Panc1 (cell line): ENCODE data around the gene HTR4. TPM values are rescaled to one million over a fixed set of nuclear protein-coding genes. Genes with fewer than 3 reads are reported as not detected.

ENCODE experiments used
- ATAC-seq: fragments of 200-7000 bp; cut with Tn5 transposase; 2 replicates; pipeline ENCODE4 v1.9.1; 2020; ENCODE audit warnings: mild to moderate bottlenecking, moderate library complexity
- BruUV-seq: library from RNA; stranded (reverse); fragments of 400-500 nt; replicated peaks from 2 replicates; lab custom pipeline; 2021; lab: Mats Ljungman, UMichigan
- CTCF ChIA-PET: fragments of 300-600 bp; sonication (Branson Sonifier 250); formaldehyde crosslinking; loops from one replicate; lab custom pipeline; 2022; ENCODE audit warnings: antibody characterized with exemption; lab: Charles Lee
- POLR2A ChIA-PET: fragments of 300-600 bp; sonication (Branson Sonifier 250); formaldehyde crosslinking; loops from one replicate; lab custom pipeline; 2022; ENCODE audit warnings: antibody characterized with exemption; lab: Charles Lee
- DNase-seq: peaks from one replicate; pipeline ENCODE4 v3.0.0-alpha.2; 2010; ENCODE audit warnings: low read depth, low spot score
- H3K27ac ChIP-seq: 2 replicates; pipeline ENCODE4 v1.5.1; 2011; ENCODE audit warnings: mild to moderate bottlenecking, low read length, inconsistent platforms
- H3K27me3 ChIP-seq: fragments of 200-500 bp; sonication (Bioruptor generic); 2 replicates; pipeline ENCODE4 v1.6.0; 2014; ENCODE audit warnings: low read length, inconsistent platforms; ENCODE audit not compliant: control insufficient read depth, insufficient read depth
- H3K36me3 ChIP-seq: fragments of 200-500 bp; sonication (Bioruptor generic); 2 replicates; pipeline ENCODE4 v1.5.1; 2014; ENCODE audit warnings: inconsistent platforms, mild to moderate bottlenecking, low read length, moderate library complexity; ENCODE audit not compliant: control insufficient read depth, insufficient read depth
- H3K4me1 ChIP-seq: 2 replicates; pipeline ENCODE4 v1.5.1; 2011; ENCODE audit warnings: inconsistent platforms, mild to moderate bottlenecking, low read length, moderate library complexity; ENCODE audit not compliant: control insufficient read depth, insufficient read depth
- H3K4me3 ChIP-seq, 2 experiments: 2 replicates each; pipeline ENCODE4 v1.5.1; 2011 to 2012; ENCODE audit warnings: low read depth in 2 of 2, low read length in 2 of 2, mild to moderate bottlenecking in 2 of 2, inconsistent platforms in 1 of 2, moderate library complexity in 1 of 2
- H3K9me3 ChIP-seq: fragments of 200-500 bp; sonication (Bioruptor generic); 2 replicates; pipeline ENCODE4 v1.5.1; 2014; ENCODE audit warnings: low read depth, mild to moderate bottlenecking, inconsistent platforms, low read length, moderate library complexity; ENCODE audit not compliant: control insufficient read depth, insufficient read depth
- POLR2AphosphoS5 ChIP-seq: IDR thresholded peaks from 2 replicates; pipeline ENCODE4 v1.6.1; 2012; ENCODE audit warnings: mild to moderate bottlenecking, low read depth, low read length, moderate library complexity
- REST ChIP-seq, 2 experiments: IDR thresholded peaks; 2 replicates each; pipeline ENCODE4 v1.6.1; 2011 to 2012; ENCODE audit warnings: low read depth in 2 of 2, control low read depth in 1 of 2, low read length in 1 of 2, mild to moderate bottlenecking in 1 of 2, moderate library complexity in 1 of 2; ENCODE audit not compliant: insufficient read depth in 1 of 2
- SIN3A ChIP-seq: IDR thresholded peaks from 2 replicates; pipeline ENCODE4 v1.6.1; 2012; ENCODE audit warnings: low read depth, mild to moderate bottlenecking, low read length, moderate library complexity, borderline replicate concordance; ENCODE audit not compliant: insufficient read depth
- TCF7L2 ChIP-seq: IDR thresholded peaks from 2 replicates; pipeline ENCODE4 v1.6.1; 2011; ENCODE audit warnings: mild to moderate bottlenecking, low read depth, low read length, inconsistent platforms
- in situ Hi-C: cut with HindIII; loops from 2 replicates; pipeline ENCODE4 v1.10.0; 2016; ENCODE audit warnings: low sequenced_read_pairs, low pct_unique_long_range_greater_than_20kb
- intact Hi-C: fragments of 100-400 bp; cut with micrococcal nuclease; formaldehyde crosslinking; loops from one replicate; pipeline ENCODE4 v1.10.0; 2022; ENCODE audit not compliant: unreplicated experiment
- total RNA-seq: library from RNA; stranded (reverse); gene quantifications from one replicate; pipeline ENCODE4 v1.2.1, GENCODE V29; 2021; ENCODE audit not compliant: unreplicated experiment
- TF ChIP-seq, protein P1 (sequence below): fragments of 450-650 bp; IDR thresholded peaks from 2 replicates; pipeline ENCODE4 v1.5.1; 2017; ENCODE audit warnings: mild to moderate bottlenecking

Gene HTR4
- total RNA-seq, 1 experiment from 2014 or later = not detected

GRCh38 chr5:148511810-148512347 is 142.4 kb downstream of the HTR4 start:
- H3K9me3 ChIP-seq = peaks cover 3% of the 10 kb centered on the region; the same call in 1 of the 2 replicates
- in situ Hi-C loops = no loop called here

DNA sequence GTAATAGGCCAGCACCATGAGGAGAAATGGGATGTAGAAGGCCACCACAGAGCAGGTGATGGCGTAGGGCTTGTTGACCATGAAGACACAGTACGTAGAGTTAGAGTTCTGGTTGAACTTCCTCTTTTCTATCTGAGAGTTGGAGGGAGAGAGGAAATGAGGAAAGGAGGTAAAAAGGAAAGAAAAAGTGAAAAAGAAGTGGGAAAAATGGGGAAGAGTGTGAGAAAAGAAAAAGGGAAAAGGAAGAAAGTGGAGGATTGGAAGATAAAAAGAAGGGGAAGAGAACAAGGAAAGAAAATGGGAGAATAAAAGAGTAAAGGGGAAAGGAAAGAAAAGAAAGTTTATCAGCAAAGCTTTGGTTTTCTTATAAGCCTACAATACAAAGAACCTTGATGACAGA is 144.4 kb downstream of the HTR4 start:
- Histone ChIP-seq H3K36me3 (no peaks in the 10 kb centered on the region), H3K9me3 (no peaks in the 10 kb centered on the region), H3K27me3 (no peaks in the 10 kb centered on the region), H3K4me3 (no peak overlapping the region), H3K27ac (no peak overlapping the region), H3K4me1 (no peaks in the 10 kb centered on the region)
- ATAC-seq = no peak
- in situ Hi-C loops (no loop called here), intact Hi-C loops (no loop called here)
- no TSS peak for BruUV-seq
- ChIA-PET CTCF (no interaction called here), POLR2A (no interaction called here)
- TF ChIP-seq SIN3A = no peak
- TF ChIP-seq, protein P1, sequence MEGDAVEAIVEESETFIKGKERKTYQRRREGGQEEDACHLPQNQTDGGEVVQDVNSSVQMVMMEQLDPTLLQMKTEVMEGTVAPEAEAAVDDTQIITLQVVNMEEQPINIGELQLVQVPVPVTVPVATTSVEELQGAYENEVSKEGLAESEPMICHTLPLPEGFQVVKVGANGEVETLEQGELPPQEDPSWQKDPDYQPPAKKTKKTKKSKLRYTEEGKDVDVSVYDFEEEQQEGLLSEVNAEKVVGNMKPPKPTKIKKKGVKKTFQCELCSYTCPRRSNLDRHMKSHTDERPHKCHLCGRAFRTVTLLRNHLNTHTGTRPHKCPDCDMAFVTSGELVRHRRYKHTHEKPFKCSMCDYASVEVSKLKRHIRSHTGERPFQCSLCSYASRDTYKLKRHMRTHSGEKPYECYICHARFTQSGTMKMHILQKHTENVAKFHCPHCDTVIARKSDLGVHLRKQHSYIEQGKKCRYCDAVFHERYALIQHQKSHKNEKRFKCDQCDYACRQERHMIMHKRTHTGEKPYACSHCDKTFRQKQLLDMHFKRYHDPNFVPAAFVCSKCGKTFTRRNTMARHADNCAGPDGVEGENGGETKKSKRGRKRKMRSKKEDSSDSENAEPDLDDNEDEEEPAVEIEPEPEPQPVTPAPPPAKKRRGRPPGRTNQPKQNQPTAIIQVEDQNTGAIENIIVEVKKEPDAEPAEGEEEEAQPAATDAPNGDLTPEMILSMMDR = no peak
- no peak for TF ChIP-seq REST (IDR thresholded peaks at IDR 0.05; ENCODE audit: insufficient read depth in 1 of 2, low read depth in 2 of 2, low read length in 1 of 2)
- DNase-seq = no peak

More at GRCh38 chr5:148511810-148512347, 142.4 kb downstream of the HTR4 start:
- DNase-seq = no peak
- BruUV-seq = no TSS peak
- TF ChIP-seq REST (IDR thresholded peaks at IDR 0.05; ENCODE audit: insufficient read depth in 1 of 2, low read depth in 2 of 2, low read length in 1 of 2) = no peak
- no peak for TF ChIP-seq TCF7L2
- TF ChIP-seq SIN3A = no peak
- TF ChIP-seq, protein P1 = no peak
- TF ChIP-seq POLR2AphosphoS5 = no peak
- Histone ChIP-seq H3K36me3 (no peaks in the 10 kb centered on the region), H3K27ac (no peak overlapping the region), H3K27me3 (no peaks in the 10 kb centered on the region), H3K4me3 (no peak overlapping the region), H3K4me1 (no peaks in the 10 kb centered on the region)
- ChIA-PET CTCF (no interaction called here), POLR2A (no interaction called here)
- intact Hi-C loops = no loop called here
- ATAC-seq = no peak
